Lower leg skin (tissue), 4 donors: ENCODE results near the gene TCN2. TPM values are rescaled to one million over a fixed set of nuclear protein-coding genes. Genes with fewer than 3 reads are reported as not detected.
"Not testable (repeated sequence)": the region's sequence is repeated elsewhere in the genome, so short reads cannot be mapped to it uniquely, and the experiment has no call there.

ENCODE experiments used
- DNase-seq, 2 donors: peaks; one replicate each; pipeline ENCODE4 v3.0.0-alpha.2; 2019; ENCODE audit warnings: low spot score in 2 of 2
- H3K4me3 ChIP-seq: fragments of 200-600 bp; sonication (generic); 2 replicates; pipeline ENCODE4 v1.5.1; 2017; ENCODE audit warnings: mild to moderate bottlenecking, low read depth; ENCODE audit not compliant: poor library complexity, severe bottlenecking
- CTCF ChIP-seq, 3 donors: fragments of 450-650 bp; IDR thresholded peaks; one replicate each; pipeline ENCODE4 v1.5.1; 2016; ENCODE audit warnings: antibody characterized with exemption in 3 of 3, mild to moderate bottlenecking in 3 of 3, moderate library complexity in 2 of 3
- POLR2A ChIP-seq, 2 donors: fragments of 450-650 bp; IDR thresholded peaks; one replicate each; pipeline ENCODE4 v1.6.1; 2016 to 2017; ENCODE audit warnings: antibody characterized with exemption in 2 of 2, mild to moderate bottlenecking in 1 of 2, moderate library complexity in 1 of 2
- WGBS, 2 donors: methylation state at CpG; one replicate each; pipeline ENCODE4 v1.1.5; 2018; 5-methylcytosine and 5-hydroxymethylcytosine counted together
- intact Hi-C: fragments of 100-400 bp; cut with DNase I; formaldehyde crosslinking; loops from one replicate; pipeline ENCODE4 v1.15.0; 2023; ENCODE audit warnings: low total_unique reads
- total RNA-seq, 4 donors: library from RNA; depleted of rRNA; stranded (reverse); fragments of >200 nt; gene quantifications; one replicate each; pipeline ENCODE4 v1.1.0, GENCODE V29; 2016

The TCN2 gene
- total RNA-seq, 4 donors from 2014 or later = 9.9 to 20.2 (median 14.8) TPM

GRCh38 chr22:30614879-30615278, 7.9 kb downstream of the TCN2 start:
- no peak for DNase-seq
- TF ChIP-seq POLR2A (IDR thresholded peaks at IDR 0.05) (no peak), CTCF (IDR thresholded peaks at IDR 0.05) (no peak)
- intact Hi-C loops = no loop called here
- no peak overlapping the region for H3K4me3 ChIP-seq

- WGBS, 2 donors = 83 to 85% methylated on average over 7 of the region's 7 CpGs
- peak in 1 of 2 donors; percentile 31 for DNase-seq
- TF ChIP-seq CTCF (IDR thresholded peaks at IDR 0.05) = no peak
- no peak for TF ChIP-seq POLR2A (IDR thresholded peaks at IDR 0.05)
- H3K4me3 ChIP-seq = no peak overlapping the region
- intact Hi-C loops = no loop called here
Measured at GRCh38 chr22:30615543-30615954, 8.6 kb downstream of the TCN2 start.

GRCh38 chr22:30617819-30618218, 10.8 kb downstream of the TCN2 start:
- WGBS, 2 donors = 91 to 93% methylated on average over 6 of the region's 6 CpGs
- no peak for TF ChIP-seq POLR2A (IDR thresholded peaks at IDR 0.05)
- TF ChIP-seq CTCF (IDR thresholded peaks at IDR 0.05) = no peak
- no peak overlapping the region for H3K4me3 ChIP-seq
- DNase-seq = no peak
- intact Hi-C loops = no loop called here

GRCh38 chr22:30619909-30620308, 12.9 kb downstream of the TCN2 start:
- WGBS, 2 donors = 92% methylated on average over 6 of the region's 6 CpGs

GRCh38 chr22:30626413-30626812, 19.4 kb downstream of the TCN2 start:
- DNase-seq = no peak
- no peak overlapping the region for H3K4me3 ChIP-seq
- WGBS, 2 donors = 91 to 92% methylated on average over 5 of the region's 5 CpGs
- TF ChIP-seq POLR2A (IDR thresholded peaks at IDR 0.05) (no peak), CTCF (IDR thresholded peaks at IDR 0.05) (no peak)
- intact Hi-C loops = no loop called here

More at GRCh38 chr22:30619909-30620308, 12.9 kb downstream of the TCN2 start:
- DNase-seq, intact Hi-C loops, H3K4me3 ChIP-seq: not testable (repeated sequence)

- no peak for DNase-seq
- 91 to 92% methylated on average over 5 of the region's 5 CpGs for WGBS, 2 donors
- intact Hi-C loops = no loop called here
- H3K4me3 ChIP-seq = no peak overlapping the region
- TF ChIP-seq POLR2A (IDR thresholded peaks at IDR 0.05) (no peak), CTCF (IDR thresholded peaks at IDR 0.05) (no peak)
Measured at GRCh38 chr22:30627471-30627870, 20.5 kb downstream of the TCN2 start.
